Measurements from ENCODE around the gene UBFD1. TPM values are rescaled to one million over a fixed set of nuclear protein-coding genes. Genes with fewer than 3 reads are reported as not detected.

The UBFD1 gene
- total RNA-seq, 3 donors from 2014 or later (not counting 1 experiment from before 2014, with no cell fraction given) = 51.4 to 65.8 (median 63.6) TPM

GRCh38 chr16:23549938-23550337 lies 7.6 kb upstream of the UBFD1 start:
- 78% methylated on average over 3 of the region's 5 CpGs for WGBS (ENCODE audit: insufficient coverage)
- H3K36me3 Mint-ChIP-seq = peaks cover 6% of the 10 kb centered on the region
- intact Hi-C loops (cut with micrococcal nuclease) = no loop called here
- no peaks in the 10 kb centered on the region for H3K4me1 Mint-ChIP-seq
- H3K4me1 ChIP-seq (ENCODE audit: control insufficient read depth, insufficient read depth, low read length) = no peaks in the 10 kb centered on the region
- no peak overlapping the region for H3K4me3 ChIP-seq (ENCODE audit: low read length)
- TF ChIP-seq CTCF (IDR thresholded peaks at IDR 0.05) = no peak
- H3K36me3 ChIP-seq (ENCODE audit: control insufficient read depth, insufficient read depth, low read length) = peaks cover 45% of the 10 kb centered on the region
- no peak for DNase-seq
- H3K27ac ChIP-seq (ENCODE audit: low read length) = no peak overlapping the region
- H3K4me3 Mint-ChIP-seq = no peak overlapping the region
- no peak for ATAC-seq
- H3K9me3 ChIP-seq (ENCODE audit: control insufficient read depth, insufficient read depth, low read length) = no peaks in the 10 kb centered on the region
- H3K27me3 ChIP-seq (ENCODE audit: control insufficient read depth, insufficient read depth, low read length) = no peaks in the 10 kb centered on the region
- H3K27ac Mint-ChIP-seq = no peak overlapping the region
- H3K9me3 Mint-ChIP-seq = no peaks in the 10 kb centered on the region
- H3K27me3 Mint-ChIP-seq (ENCODE audit: low read depth in 2 of 2) = no peaks in the 10 kb centered on the region

- no peak overlapping the region for H3K4me3 Mint-ChIP-seq
- Histone ChIP-seq H3K27ac (ENCODE audit: low read length) (no peak overlapping the region), H3K9me3 (ENCODE audit: control insufficient read depth, insufficient read depth, low read length) (no peaks in the 10 kb centered on the region), H3K4me1 (ENCODE audit: control insufficient read depth, insufficient read depth, low read length) (peaks cover 10% of the 10 kb centered on the region), H3K27me3 (ENCODE audit: control insufficient read depth, insufficient read depth, low read length) (no peaks in the 10 kb centered on the region), H3K4me3 (ENCODE audit: low read length) (no peak overlapping the region), H3K36me3 (ENCODE audit: control insufficient read depth, insufficient read depth, low read length) (peaks cover 33% of the 10 kb centered on the region)
- H3K9me3 Mint-ChIP-seq = no peaks in the 10 kb centered on the region
- WGBS (ENCODE audit: insufficient coverage) = 88% methylated on average over 6 of the region's 6 CpGs
- H3K27ac Mint-ChIP-seq = no peak overlapping the region
- H3K27me3 Mint-ChIP-seq (ENCODE audit: low read depth in 2 of 2) = no peaks in the 10 kb centered on the region
- ATAC-seq (no peak), DNase-seq (no peak)
- no peak for TF ChIP-seq CTCF (IDR thresholded peaks at IDR 0.05)
- H3K36me3 Mint-ChIP-seq = peaks cover under 1% of the 10 kb centered on the region
- peaks cover 9 to 10% of the 10 kb centered on the region in 2 donors for H3K4me1 Mint-ChIP-seq
- intact Hi-C loops (cut with micrococcal nuclease) = no loop called here
Measured at GRCh38 chr16:23552161-23552560, 5.4 kb upstream of the UBFD1 start.

- Histone ChIP-seq H3K9me3 (ENCODE audit: control insufficient read depth, insufficient read depth, low read length) (no peaks in the 10 kb centered on the region), H3K4me3 (ENCODE audit: low read length) (no peak overlapping the region), H3K27me3 (ENCODE audit: control insufficient read depth, insufficient read depth, low read length) (no peaks in the 10 kb centered on the region), H3K36me3 (ENCODE audit: control insufficient read depth, insufficient read depth, low read length) (peaks cover 21% of the 10 kb centered on the region), H3K27ac (ENCODE audit: low read length) (no peak overlapping the region), H3K4me1 (ENCODE audit: control insufficient read depth, insufficient read depth, low read length) (peaks cover 19% of the 10 kb centered on the region)
- Mint-ChIP-seq H3K9me3 (no peaks in the 10 kb centered on the region), H3K27ac (no peak overlapping the region), H3K4me1 (peaks cover 14 to 20% of the 10 kb centered on the region in 2 donors), H3K36me3 (no peaks in the 10 kb centered on the region), H3K27me3 (ENCODE audit: low read depth in 2 of 2) (no peaks in the 10 kb centered on the region), H3K4me3 (no peak overlapping the region)
- no peak for TF ChIP-seq CTCF (IDR thresholded peaks at IDR 0.05)
- DNase-seq (no peak), ATAC-seq (no peak)
- 94% methylated on average over 3 of the region's 3 CpGs for WGBS (ENCODE audit: insufficient coverage)
- intact Hi-C loops (cut with micrococcal nuclease) = no loop called here
Measured at GRCh38 chr16:23554536-23554935, 3.0 kb upstream of the UBFD1 start.

Measured in natural killer cell (primary cell).